ENCODE results near the gene PUM2.
"Not testable (repeated sequence)": the region's sequence is repeated elsewhere in the genome, so short reads cannot be mapped to it uniquely, and the experiment has no call there.

The PUM2 gene

DNA sequence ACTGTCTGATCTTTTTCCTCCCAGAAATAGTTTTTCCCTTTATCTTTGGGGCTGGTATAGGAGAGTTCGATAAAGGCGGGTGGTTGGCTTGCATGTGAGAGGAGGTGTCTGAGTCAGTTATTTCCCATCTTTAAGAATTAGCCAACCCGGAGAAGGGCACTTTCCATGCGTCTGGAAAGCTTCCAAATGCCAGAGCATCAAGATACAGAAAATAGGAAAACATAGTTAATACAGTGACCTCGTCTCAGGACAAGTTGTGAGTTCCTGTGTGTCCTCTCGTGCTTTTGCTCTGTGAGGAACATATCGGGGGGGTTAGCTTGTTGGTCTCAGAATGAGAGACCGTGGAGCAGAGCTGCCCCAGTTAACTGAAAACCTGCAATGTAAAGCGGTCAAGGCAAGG, 18.7 kb upstream of the PUM2 start:
- DNase-seq (ENCODE audit: extremely low read depth in 1 of 2, low read depth in 1 of 2): no peak

DNA sequence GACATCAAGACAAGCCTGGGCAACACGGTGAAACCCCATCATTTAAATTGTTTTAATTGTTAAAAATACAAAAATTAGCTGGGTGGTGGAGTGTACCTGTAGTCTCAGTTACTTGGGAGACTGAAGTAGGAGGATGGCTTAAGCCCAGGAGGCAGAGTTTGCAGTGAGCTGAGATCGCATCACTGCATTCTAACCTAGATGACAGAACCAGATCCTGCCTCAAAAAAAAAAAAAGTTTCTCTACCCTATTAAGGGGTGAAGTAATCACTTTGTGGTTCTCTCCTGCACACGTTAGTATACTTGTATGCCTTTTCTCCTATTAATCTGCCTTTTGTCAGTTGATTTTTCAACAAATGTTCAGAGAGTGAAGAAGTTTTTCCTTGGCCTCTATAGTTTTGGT, 18.1 kb upstream of the PUM2 start:
- no peak for DNase-seq (ENCODE audit: extremely low read depth in 1 of 2, low read depth in 1 of 2)

DNA sequence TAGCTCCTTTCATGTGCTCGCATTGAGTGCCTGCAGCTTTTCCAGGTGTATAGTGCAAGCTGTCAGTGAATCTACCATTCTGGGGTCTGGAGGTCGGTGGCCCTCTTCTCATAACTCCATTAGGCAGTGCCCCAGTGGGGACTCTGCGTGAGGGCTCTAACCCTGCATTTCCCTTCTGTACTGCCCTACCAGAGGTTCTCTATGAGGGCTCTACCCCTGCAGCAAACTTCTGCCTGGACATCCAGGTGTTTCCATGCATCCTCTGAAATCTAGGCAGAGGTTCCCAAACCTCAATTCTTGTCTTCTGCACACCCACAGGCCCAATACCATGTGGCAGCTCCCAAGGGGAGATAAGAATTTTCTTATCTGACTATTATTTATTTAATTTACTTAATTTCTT, 17.3 kb upstream of the PUM2 start:
- not testable (repeated sequence) for DNase-seq (ENCODE audit: extremely low read depth in 1 of 2, low read depth in 1 of 2)

DNA sequence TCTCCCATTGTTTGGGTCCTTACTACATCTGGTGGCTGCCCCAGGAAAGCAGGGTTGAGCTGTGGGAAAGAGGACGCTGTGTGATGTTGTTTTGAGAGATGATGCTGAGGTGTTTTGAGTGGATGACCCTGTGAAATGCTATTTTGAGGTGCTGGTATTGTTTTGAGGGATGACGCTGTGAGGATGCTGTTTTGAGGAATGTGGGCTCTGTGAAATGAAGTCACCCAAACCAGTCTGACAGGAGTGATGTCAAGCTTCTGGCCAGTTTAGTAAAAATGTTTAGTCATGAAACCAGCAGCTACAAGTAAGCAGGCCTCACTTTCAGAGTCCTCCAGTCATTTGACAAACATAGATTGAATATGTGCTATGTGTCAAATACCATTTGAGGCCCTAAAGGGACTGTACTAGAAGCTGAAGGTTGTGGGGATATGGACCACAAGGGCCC, 16.1 kb upstream of the PUM2 start:
- DNase-seq (ENCODE audit: extremely low read depth in 1 of 2, low read depth in 1 of 2): peak in 1 of 2 donors; percentile 20

DNA sequence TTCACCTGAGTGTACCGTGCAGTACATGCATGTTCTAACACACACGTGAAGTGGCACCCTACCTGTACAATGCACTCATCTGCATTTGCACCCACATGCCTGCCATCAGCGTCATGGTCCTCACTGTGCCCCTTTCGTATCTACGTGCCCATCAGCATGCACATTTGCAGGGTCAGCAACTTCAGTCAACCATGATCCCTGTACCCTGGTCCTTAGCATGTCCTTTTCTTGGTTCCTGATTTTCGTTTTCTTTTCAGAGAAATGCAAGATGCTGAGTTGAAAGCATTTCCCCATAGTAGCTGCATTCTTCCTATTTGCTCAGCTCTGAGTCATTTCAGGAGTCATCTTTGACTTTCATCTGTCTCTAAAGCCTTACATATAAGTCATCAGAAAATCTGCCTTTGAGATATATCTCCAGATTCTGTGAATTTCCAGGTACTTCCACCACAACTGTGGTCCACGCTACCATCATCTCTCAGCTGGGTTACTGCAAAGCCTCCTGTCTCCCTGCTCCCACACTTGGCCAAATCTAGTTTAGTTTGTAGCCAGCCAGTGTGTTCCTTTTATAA, 14.7 kb upstream of the PUM2 start:
- peak in 1 of 2 donors; percentile 68 for DNase-seq (ENCODE audit: extremely low read depth in 1 of 2, low read depth in 1 of 2)

DNA sequence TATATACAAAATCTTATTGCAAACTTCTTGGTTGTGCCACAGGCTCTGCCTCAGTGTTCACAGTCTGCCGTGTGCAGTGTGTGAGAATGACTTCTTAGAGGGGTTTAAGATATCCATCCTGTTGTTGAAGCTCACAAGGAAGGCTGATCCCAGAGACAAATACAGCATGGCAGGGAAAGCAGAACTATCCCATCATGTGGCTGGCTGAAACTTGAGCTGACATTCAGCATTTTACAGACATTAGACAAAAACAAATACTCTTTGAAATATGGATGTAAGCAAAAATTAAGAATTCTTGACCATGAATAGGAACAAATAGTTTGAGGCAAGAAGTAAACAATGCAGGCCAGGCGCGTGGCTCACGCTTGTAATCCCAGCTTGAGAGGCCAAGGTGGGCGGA, 12.9 kb upstream of the PUM2 start:
- DNase-seq (ENCODE audit: extremely low read depth in 1 of 2, low read depth in 1 of 2): no peak

DNA sequence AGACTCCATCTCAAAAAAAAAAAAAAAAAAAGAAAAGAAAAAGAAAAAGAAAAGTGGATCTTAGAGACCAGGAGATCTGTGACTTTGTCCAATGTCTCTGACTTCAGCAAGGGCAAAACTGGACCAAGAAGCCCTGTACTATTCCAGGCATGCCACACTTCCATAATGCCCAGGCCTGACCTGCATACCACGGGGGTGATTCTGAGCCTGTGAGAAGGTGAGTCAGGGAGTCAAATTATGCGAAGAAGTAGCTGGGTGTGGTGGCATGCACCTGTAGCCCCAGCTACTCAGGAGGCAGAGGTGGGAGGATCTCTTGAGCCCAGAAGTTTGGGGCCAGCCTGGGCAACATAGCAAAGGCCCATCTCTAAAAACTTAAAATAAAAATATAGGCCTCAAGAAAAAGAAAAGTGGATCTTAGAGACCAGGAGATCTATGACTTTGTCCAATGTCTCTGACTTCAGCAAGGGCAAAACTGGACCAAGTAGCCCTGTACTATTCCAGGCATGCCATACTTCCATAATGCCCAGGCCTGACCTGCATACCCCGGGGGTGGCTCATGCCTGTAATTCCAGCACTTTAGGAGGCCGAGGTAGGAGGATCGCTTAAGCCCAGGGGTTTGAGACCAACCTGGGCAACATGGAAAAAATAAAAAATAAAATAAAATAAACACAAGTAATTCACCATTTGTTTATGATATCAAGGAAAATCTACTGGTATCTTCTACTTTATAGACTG, 12.2 kb upstream of the PUM2 start:
- DNase-seq (ENCODE audit: extremely low read depth in 1 of 2, low read depth in 1 of 2): no peak

DNA sequence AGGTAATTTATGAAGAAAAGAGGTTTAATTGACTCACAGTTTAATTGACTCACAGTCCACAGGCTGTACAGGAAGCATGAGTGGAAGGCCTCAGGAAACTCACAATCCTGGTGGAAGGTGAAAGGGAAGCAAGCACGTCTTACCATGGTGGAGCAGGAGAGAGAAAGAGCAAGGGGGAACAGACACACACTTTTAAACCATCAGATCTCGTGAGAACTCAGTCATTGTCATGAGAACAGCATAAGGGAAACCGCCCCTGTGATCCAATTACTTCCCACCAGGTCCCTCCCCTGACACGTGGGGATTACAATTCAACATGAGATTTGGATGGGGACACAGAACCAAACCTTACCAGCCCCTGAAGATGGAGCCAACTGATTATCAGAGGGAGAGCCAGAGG, 11.2 kb upstream of the PUM2 start:
- no peak for DNase-seq (ENCODE audit: extremely low read depth in 1 of 2, low read depth in 1 of 2)

DNA sequence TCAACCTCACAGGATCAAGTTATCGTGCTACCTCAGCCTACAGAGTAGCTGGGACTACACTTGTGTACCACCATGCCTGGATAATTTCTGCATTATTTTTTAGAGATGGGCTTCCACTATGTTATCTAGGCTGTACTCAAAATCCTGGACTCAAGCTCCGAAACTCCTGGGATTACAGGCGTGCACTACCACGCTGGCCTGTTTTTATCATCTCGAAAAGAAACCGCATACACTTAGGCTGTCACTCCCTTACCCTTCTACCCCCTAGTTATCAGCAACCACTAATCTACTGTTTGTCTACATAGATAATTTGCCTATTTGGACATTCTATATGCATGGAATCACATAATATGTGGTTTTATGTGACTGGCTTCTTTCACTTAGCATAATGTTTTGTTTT, 8.5 kb upstream of the PUM2 start:
- DNase-seq (ENCODE audit: extremely low read depth in 1 of 2, low read depth in 1 of 2): no peak

DNA sequence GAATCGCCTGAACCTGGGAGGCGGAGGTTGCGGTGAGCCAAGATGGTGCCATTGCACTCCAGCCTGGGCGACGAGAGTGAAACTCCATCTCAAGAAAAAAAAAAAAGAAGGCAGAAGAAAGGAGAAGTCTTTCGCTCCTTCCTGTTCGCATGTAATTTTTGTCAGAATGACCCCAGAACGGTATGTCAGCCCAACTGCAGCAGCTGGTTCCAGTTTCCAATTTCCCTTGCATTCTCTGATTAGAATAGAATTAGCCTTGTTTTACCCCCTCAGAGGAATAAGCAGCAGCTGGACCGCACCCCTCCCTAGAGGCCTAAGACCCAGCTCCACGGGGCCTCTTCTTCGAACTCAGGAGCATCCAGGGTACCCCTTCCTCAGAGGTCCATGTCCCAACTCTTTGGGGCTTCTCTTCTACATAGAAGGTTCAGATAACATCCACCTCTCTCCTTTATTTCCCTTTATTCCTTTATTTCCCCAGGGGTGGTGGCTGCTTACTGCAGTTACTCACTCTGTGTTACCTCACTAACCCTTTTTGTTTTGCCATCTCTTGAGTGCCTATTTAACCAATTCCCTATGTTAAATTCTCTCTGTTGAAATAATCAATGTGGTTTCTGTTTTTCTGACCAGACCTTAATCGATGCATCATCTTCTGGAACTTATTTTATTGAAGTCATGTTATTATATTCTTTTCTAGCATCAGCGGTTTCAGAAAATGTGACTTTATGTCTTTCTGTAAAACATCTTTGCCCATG, 7.2 kb upstream of the PUM2 start:
- no peak for DNase-seq (ENCODE audit: extremely low read depth in 1 of 2, low read depth in 1 of 2)

DNA sequence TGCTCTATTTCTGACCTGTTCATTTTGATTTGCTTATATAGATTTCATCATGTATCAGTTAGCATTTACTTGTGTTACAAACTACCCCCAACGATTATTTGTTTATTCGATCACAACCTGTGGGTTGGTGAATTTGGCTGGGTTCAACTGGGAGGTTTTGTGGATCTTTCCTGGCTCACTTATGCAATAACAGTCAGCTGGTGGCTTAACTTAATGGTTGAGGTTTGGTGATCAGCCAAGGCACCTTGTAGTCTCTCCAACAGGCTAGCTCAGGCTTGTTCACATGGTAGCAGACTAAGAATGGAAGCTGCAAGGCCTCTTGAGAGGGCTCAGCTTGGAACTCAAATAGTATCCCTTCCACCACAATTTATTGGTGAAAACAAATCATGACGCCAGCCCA, 5.4 kb upstream of the PUM2 start:
- DNase-seq (ENCODE audit: extremely low read depth in 1 of 2, low read depth in 1 of 2): no peak

DNA sequence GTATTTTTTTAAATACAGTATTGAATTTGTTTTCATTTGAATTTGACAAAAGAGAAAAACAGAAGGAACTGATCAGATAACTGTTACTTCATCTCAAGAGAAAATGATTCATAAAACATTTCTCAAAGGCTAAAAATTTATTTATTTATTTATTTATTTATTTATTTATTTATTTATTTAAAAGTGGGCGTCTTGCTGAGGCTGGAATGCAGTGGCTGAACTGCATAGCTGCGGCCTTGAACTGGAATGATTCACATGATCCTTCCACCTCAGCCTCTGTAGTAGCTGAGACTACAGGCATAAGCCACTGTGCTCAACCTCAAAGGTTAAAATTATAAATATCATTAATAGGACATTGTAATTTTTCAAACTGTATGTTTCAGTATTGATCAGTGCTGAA, 4.5 kb upstream of the PUM2 start:
- no peak for DNase-seq (ENCODE audit: extremely low read depth in 1 of 2, low read depth in 1 of 2)

DNA sequence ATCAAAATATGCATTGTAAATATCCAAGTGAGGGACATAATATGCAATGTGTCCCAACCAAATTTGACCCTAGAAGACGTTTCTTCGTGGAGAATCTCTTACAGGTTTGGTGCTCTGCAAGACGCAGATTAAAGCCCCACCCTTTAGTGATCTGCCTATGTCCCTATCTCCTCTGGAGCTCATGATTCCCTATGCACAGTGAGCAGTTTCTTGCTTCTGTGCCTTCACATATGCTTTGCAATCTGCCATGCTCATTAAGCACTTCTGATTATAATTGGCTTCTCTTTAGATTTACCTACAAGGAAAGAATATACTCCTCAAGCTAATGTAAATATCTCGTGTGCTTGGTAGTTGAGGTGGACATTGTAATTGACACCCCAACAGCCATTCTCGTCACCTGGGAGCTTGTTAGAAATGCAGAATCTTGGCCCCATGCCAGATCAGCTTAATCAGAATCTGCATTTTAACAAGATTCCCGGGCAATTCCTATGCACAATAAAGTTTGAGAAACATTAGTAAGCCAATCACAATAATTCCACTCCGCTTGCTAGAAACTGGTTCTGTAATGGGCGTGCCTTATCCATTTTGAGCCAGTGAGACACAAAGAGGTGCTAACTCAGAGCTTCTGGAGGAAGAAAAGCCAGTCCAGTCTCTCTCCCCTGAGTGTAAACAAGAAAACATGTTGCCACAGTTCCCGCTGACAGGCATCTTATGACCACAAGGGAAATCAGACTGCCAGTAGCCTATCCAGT, 2.8 kb upstream of the PUM2 start:
- no peak for DNase-seq (ENCODE audit: extremely low read depth in 1 of 2, low read depth in 1 of 2)

DNA sequence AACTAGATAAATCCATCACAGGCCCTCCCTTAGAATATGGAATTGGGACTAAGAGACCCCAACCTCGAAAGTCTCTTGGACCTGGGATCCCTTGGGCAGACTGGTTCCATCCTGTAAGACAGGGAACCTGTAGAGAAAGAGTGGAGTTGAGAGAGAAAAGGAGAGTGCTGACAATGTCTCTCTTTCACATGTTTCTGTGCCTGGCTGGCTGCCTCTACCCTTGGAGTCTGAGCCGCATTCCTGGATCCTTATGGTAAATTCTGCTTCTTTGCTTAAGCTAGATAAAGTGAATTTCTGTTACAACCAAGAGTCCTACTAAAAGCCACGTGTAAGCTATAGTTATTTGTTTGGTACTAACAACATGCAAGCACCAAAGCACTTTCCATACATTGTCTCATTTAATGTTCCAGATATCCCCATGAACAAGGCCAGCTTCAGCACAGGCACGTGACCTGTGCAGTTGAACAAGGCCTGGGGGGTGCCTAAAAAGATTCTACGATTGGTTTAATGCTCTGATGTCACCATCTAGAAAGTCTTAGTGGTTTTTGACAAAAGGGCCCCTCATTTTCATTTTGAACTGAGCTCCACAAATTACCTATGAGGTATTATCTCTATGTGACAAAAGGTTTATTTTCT, 2.1 kb upstream of the PUM2 start:
- DNase-seq (ENCODE audit: extremely low read depth in 1 of 2, low read depth in 1 of 2): no peak

DNA sequence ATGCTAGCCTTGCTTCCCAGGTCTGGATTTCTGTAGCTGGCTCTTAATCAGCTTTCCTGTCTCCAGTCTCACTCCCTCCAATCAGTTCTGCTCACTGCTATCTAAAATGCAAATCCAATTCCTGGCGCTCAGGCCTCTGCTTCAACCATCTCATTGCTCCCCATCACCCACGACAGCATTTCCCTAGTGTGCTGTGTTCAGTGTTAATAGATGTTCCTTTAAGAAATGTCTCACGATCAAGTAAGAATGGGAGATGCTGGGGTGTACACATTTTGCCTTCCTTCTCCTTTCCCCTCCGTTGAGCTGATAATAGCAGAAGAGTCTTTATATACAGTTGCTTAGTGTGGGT, 1.6 kb upstream of the PUM2 start:
- no peak for DNase-seq (ENCODE audit: extremely low read depth in 1 of 2, low read depth in 1 of 2)

DNA sequence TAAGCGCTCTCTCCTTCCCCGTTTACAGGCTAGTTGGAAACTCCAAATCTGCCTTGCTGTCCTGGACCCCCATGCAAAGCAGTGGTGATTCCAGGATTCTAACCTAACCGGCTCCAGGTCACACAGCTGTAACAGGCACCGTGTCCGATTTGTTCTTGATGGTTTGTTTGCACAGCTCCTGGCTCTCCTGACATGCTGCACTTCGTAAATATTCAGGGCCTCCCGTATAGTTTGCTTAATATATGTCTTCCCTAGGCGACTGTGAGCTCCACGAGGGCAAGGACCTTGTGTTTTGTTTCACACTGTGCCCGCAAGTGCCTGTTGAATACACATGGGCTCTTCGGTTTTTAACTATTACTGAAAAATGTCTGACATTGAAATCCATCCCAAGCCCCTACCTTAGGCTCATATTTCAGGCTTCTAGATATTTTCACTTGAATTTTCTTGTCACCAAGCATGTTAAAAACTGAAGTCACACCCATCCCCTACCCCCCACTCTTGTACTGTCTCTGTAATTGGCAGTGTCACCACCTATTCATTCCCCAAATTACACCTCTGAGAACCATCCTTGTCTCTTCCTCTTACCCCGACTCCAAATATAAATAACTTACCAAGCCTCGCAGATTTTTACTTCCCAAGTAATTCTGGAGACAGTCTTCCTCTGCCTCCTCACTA, 1.0 kb upstream of the PUM2 start:
- no peak for DNase-seq (ENCODE audit: extremely low read depth in 1 of 2, low read depth in 1 of 2)

DNA sequence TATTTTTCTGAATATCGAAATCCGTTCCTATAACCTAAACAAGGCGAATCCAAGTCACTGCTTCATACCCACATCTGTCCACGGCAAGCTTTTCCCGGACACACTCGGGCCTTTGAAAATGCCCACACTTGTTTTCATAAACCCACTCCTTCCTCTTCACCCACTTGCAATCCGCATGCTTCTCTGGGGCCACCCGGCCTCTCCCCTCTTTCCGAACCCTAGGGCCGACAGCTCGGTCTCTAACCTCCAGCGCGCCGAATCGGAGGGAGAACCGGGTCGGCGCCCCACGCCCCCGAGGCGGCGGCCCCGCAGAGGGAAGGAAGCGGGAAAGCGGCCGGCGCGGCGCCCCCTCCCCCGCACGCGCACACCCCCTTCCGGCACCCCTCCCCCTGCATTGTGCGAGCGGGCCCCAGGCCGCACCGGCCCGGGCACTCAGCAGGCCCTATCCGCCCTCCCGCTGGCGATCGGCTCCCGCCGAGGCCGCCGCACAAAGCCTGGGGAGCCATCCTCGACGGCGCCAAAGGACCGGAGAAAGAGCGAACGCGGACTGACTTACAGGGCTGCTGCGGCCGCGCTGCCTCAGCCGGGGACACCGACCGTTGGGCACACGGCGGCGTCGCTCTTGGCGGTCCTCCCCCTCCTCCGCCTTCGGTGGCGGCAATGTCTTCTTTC, 467 bp downstream of the PUM2 start:
- peak; percentile 38 to 50 for DNase-seq (ENCODE audit: extremely low read depth in 1 of 2, low read depth in 1 of 2)

DNA sequence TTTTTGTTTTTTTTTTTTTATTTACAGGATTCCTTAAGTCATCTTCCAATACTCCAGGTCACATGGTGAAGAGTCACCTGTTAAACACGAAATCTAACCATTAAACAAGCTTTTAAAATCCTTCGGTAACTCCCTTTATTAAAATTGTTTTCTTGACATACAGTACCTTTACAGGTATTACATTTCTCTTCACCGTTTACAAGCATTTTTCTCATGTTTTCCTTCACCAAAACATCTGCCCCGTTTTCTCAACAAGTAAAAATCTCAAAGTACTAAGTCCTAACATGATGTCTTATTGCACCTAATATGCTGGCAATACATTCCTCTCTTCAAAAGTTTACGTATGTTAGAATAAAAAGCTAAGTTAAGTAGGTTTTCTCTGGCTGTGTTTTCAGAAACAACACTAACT, 1.1 kb downstream of the PUM2 start:
- no peak for DNase-seq (ENCODE audit: extremely low read depth in 1 of 2, low read depth in 1 of 2)

DNA sequence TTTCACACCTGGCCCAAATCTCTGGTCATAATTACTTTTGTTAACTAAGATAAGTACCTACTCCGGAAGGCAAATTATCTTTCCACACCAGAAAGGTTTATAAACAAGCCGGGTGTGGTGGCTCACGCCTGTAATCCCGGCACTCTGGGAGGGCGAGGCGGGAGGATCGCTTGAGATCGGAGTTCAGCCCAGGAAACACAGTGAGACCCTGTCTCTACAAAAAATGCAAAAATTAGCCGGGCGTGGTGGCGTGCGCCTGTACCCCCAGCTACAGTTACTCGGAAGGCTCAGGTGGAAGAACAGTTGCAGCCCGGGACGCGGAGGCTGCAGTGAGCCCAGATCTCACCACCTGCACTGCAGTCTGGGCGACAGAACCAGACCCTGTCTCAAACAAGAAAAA, 2.1 kb downstream of the PUM2 start:
- no peak for DNase-seq (ENCODE audit: extremely low read depth in 1 of 2, low read depth in 1 of 2)

Measured in stimulated activated CD8-positive, alpha-beta memory T cell treated with anti-CD3 and anti-CD28 coated beads, Interleukin-7, amount 100 ng/mL, for 48 hours (primary cell).